GM18909 (cell line): Measurements from ENCODE around the gene RAB11FIP5.
"Not testable (repeated sequence)": the region's sequence is repeated elsewhere in the genome, so short reads cannot be mapped to it uniquely, and the experiment has no call there.

Experiments used
- ATAC-seq: cut with Tn5 transposase; IDR thresholded peaks from one replicate; pipeline ENCODE4 v1.9.1; 2021; ENCODE audit warnings: mild to moderate bottlenecking; ENCODE audit not compliant: unreplicated experiment, poor library complexity

Gene RAB11FIP5

DNA sequence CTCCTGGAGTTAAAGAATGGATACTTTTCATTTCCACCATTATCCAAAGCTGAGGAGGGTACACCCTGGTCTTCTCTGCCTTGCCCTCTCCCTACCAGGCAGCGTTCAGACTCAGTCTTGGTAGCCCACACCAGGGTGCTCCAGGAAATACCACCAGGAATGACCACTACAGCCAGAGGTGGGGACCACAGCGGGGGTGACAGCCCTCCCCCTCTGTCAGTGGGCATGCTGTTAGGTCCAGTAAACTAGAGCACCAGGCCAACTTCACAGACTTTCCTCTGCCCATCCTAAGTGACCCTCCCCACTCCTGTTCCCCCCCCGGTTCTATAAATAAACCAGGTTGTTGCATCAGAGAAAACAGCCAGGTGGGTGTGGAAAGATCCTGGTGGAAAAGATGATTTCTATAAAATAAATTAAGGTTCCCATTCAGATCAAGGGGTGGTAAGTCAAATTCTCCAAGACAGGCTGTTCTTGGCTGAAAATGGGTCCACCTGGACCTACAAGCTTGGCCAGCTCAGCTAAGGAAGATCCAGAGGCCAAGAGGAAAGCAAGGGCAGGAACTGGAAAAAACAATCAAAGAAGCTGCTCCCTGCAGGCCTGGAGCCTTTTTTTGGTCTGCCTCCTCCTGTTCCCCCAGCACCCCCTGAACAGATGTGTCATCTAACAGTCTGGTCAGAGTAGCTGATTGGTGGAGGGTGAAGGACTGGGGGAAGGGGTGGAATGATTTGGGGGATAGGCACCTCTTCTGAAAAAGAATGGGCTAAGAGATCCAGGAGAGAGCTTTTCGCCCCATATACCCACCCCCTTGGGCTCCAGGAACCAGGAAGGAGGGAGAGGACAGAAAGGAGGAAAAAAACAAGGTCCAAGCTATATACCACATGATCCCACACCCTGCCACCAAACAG is 2.3 kb downstream of the RAB11FIP5 start:
- ATAC-seq, result no peak

DNA sequence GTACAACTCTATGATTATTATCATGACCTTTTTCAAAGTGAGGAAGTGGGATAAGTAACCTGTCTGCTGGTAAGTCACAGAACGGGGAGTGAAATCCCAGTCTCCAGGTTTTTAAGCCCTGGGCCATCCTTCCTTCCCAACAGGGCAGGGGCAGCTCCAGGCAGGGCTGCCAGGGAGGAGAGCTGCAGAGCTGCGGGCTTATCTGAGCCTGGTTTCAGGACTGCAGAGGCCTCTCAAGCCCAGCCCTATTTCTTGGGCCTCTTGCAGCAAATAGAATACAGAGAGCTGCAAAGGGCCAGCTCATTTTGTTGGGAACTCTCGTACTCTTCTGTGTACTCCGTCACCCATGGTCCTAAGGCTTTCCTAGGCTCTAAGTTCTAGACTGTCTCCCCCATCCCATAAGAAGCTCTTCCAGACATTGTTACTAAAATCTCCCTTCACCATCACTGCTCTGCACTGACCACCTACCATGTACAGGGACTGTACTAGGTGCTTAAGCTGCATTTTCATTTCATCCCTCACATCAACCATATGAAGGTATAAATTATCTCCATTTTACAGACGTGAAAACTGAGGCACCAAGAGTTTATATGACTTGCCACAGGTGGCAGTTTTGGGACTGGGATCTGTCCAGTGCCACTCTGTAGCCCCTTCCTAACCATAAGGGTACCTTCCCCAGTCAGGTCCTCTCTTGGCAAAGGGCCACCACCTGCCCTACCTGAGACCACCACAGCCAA is 3.1 kb downstream of the RAB11FIP5 start:
- ATAC-seq, result no peak

DNA sequence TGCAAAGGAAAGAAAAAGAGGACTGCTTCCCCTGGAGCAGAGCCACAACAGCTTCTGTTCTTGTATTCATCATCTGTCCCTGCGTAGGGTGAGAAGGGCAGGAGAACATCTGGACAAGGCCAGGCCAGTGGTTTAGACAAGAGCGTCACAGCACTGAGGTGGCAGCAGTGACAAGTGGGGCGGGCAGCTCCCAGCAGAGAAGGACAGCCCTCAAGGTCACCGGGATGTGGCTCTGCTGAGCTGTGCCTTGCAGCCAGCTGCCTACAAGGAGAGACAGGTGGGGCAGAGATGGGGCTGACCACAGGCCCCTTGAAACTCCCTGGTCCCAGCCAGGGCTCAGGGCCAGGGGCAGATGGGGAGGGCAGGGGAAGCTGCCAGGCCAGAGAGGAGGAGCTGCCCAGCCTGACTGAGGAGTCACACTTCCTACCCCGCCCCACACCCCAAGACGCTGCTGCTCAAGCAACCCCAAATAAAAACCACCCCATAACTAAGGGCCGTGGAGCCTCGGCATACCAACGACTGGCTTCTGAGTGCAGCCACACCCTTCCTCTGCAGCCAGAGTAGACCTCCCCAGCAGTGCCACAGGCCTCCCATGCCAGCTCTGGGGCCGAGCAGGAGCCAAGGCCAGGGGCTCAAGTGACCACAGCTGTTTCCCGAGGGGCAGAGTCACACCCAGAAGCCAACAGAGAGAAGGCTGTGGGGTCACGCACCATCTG is 5.4 kb downstream of the RAB11FIP5 start:
- ATAC-seq, result no peak

DNA sequence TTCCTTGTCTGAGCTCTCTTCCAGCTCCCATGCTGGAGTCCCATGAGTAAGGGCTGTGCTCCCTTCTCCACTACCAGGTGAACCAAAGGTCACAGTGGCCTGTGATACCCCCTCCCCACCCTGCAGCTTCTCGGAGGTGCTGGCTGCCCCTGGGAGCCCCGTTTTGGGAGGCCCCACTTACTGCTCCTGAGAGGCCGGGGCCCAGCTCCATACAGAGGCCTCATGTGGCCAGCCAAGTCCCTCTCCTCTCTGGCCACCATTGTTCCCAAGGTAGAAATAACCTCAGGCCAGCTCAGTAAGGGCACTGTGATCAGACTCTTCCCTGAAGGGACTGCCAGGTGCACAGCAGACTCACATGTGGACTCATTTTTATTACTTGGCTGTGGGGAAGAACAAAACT is 6.0 kb downstream of the RAB11FIP5 start:
- ATAC-seq, result no peak

DNA sequence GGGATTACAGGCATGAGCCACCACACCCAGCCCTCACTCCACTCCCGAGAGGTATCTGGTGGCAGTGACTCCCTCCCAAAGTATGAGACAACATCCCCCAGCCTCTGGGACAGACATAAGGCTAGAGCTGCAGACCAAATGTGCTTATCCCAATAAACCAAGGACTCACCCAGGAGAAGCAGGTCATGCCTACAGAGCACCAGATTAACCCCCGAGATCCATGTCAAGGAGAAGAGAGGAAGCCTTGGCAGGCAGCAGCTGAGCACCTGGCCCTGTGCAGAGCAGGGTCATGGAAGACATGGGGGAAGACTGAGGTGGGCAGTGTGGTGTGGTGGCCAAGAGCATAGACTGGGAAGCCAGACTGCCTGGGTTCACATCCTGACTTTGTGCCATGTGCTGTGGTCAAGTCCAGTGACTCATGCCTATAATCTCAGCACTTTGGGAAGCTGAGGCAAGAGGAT is 7.2 kb downstream of the RAB11FIP5 start:
- ATAC-seq, result no peak

DNA sequence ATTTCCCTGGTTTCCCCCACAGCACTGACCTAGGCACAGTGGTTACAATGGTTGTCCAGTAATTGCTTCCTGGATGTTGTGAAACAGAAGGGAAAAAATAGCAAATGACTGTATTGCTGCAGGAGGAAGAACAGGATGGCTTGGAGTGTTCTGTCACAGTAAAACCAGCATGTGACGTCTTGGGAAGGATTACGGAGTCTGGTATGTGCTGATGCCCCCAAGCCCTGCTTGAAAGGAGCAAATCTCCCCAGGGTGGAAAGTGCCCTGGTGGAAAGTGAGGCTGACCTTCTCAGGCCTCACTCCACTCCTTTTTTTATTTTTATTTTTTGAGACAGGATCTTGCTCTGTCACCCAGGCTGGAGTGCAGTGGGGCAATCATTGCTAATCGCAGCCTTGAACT is 7.8 kb downstream of the RAB11FIP5 start:
- no peak for ATAC-seq

DNA sequence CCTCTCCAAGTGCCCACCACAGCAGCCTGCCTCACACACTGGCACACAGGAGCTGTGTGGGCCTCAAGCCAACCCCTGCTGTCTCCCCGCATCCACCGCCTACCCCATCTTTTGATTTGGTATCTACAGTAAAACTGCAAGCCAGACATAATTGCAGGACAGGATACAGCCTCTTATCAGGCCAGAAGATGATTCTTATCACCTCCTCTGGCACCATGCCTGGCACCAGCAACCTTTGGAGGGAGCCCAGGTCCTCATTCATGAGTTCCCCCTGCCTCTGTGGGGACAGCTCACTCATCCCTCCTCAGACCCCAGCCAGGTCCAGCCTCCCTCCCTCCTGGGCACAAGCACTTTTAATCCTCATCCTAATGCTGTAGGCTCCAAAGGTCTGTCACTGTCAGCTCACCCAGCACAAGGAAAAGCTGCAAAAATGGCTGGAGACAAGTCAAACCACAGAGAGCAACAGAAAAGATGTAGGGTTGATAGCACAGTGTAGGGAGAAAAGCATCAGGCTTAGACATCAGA is 9.7 kb downstream of the RAB11FIP5 start:
- no peak for ATAC-seq

DNA sequence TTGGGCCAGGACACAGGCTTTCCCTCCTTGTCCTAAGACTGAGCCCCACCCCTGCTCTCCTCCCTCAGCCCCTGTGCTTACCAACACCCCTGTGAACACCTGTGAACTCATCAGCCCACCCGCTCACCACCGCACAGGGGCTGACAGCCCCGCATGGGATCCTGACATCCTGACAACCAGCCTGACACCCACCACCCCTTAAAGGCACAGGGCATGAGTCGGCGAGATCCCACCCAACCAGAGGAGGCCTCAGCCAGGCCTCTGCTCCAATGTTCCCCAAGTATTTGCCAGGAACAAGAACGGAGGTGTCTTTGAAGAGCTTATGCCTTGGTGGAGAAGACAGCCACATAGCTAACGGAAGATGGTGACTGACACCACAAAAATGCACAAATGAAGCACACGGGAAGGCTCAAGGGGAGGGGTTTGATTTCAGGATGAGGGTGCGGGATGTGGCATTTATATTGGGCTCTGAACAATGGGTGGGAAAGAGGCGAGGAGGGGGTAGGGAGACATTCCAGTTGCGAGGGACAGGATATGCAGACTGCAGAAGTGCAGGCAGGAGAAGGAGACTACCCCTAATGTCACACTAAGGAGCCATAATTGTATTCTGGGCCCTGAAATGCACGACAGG is 11.0 kb downstream of the RAB11FIP5 start:
- ATAC-seq, result no peak

DNA sequence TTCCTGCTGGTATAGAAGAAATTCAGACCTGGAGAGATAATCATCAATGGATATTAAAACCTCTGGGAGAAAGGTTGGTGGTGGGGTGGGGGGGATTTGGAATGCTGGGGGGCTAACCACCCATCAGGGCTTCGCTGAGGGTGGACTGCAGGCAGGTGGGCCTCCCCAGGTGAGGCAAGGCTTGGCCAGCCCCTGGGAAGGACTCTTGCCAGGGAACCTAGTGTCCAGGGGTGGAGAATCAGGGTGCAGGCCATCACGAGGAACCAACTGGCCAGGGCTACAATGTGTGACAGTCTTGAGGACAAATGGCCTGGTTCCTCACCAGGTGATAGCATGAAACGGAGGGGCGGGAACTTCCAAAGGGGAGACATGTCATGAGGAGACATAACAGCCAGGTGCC is 11.8 kb downstream of the RAB11FIP5 start:
- no peak for ATAC-seq

DNA sequence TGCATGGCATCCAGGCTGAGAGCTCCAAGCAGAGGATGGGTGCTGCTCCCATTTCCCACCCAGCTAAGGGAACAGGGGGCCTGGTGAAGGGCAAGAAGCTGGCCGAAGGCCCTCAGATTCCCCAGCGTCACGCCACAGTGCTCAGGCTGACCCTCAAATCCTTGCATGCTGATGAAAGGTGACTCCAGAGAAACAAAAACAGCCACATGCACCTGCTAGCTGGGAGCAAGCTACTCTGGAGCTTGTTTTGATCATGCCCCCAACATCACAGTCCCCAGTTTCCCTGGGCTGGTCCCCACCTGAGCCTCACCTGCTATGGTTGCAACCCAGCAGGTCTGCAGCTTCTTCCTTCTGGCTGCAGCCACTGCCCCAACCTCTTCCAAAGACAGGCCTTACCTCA is 13.3 kb downstream of the RAB11FIP5 start:
- no peak for ATAC-seq

DNA sequence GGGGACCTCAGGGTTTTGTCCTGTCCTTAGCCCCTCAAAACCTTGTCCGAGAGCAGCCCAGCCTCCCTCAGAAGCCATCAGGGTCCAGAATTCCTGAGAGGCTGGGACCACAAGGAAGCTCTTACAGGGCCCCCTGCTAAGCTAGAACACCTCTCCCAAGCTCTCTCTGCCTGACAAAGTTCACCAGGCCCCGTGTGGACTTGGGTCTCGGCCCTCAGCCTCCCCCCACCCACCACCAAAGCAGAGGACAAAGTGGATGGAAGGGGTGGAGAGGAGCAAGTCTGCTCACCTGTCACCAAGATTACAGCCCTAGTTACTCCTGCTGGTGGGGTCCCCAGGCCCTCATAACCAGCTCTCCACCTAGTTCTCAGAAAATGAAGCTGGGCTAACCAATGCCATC is 16.8 kb downstream of the RAB11FIP5 start:
- ATAC-seq, result no peak

DNA sequence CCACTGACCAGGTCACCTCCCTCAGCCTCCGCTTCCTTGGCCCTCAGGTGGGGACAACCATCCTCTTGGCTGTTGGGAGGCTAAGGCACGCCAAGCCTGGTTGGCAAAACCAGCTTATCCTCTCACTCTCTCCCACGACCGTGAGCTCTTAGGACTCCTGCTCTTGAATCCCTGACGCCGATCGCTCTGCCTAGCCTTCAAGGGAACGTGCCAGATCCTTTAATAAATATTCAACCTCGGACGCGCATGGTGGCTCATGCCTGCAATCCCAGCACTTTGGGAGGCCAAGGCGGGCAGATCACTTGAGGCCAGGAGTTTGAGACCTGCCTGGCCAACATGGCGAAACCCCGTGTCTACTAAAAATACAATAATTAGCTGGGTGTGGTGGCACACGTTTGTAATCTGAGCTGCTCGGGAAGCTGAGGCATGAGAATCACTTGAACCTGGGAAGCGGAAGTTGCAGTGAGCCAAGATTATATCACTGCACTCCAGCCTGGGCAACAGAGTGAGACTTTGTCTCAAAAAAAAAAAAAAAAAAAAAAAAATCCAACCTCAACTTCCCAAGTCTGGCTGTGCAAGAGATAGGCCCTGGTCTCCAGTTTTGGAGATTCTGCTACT is 19.0 kb downstream of the RAB11FIP5 start:
- not testable (repeated sequence) for ATAC-seq

DNA sequence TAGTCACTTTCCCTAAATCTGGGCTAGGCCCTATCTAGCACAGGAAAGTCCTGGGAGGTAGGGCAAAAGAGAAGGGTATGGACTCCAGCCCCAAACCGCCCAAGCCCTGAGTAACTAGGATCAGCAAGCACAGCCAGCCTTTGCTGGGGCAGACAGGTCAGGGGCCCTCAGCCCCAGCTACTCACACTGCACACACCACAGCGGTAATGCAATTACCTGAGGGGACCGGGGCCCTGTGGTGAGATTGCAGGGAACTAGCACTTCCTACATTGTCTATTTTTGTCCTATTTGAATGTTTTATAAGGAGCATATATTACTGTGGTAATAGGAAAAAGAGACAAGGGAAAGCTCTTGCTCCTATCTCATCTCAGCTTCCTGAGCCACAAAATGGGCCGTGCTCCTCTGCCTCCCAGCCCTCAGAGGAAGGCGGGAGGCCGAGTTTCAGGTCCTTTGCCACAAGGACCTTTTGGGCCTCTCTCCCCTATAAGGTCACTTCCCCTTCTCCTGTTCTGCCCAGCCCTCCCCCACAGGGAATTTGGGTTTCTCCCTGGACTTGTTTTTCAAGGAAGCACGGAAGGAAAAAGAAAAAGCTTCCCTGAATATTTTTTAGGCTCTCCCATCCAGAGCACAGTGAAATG is 20.5 kb downstream of the RAB11FIP5 start:
- ATAC-seq, result no peak

DNA sequence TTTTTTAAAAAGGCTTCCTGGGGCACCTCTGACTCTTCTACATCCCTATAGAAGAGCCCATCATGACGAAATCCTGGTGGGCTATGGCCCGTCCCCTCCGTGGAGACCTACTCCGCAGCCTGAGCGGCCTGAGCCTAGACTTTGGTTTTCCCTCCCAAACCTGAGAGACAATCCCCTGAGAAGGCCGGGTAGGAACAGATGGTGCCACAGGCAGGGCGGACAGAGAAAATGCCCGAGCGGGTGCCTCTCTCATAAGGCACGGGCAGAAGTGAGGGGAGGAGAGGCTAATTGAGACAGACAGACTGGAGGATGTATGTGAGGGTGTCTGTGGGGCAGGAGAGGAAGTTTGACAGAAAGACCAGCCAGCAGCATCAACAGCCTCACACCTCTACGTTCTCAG is 21.1 kb downstream of the RAB11FIP5 start:
- no peak for ATAC-seq

DNA sequence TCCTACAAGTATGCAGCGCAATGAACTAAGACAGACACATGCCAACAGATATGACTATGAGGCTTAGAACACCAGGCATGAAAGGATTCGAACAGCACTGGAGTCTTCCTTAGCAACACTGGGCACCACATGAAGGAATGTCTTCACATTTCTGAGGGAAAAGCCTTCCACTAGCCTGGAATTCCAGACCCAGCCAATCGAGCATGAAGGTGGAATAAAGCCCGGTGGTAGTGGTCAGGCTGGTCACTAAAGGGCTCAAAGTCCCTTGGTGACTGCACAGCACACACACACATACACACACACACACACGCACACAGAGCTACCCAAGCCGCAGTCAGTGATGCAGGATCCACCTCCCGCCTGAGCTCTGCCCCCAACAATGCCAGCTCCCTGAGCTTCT is 21.6 kb downstream of the RAB11FIP5 start:
- ATAC-seq, result no peak

DNA sequence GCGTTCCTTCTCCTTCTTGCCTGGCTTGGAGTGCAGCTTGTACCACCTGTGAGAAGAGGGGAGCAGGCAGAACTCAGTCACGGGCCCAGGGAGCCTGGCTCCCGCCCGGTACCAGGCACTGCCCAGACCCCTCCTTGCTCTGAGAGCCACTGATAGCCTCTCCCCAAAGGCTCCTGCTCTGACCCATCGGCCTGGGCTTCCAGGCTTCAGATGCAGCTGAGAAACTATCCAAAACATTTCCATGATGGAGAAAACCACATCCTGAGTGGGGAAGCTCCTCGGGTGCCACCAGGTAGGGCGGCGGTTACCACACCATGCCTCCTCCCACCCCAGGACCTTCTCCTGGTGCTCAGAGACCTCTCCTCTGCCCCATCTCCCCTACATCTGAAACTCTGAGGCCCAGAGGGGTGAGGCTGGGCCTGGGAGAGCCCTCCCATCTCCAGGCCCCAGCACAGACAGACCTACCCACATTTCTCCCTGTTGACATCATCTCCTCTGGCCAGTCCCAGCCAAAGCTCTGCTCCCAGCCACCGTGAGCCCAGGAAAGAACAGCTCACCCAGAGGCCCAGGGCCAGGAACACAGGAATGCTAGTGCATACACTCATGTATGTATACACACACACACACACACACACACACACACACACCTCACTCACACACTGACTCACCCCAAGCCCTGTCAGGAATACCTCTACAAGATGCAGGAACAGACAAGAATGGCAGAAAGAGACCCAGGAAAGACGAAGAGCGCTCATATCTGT is 23.3 kb downstream of the RAB11FIP5 start:
- no peak for ATAC-seq

DNA sequence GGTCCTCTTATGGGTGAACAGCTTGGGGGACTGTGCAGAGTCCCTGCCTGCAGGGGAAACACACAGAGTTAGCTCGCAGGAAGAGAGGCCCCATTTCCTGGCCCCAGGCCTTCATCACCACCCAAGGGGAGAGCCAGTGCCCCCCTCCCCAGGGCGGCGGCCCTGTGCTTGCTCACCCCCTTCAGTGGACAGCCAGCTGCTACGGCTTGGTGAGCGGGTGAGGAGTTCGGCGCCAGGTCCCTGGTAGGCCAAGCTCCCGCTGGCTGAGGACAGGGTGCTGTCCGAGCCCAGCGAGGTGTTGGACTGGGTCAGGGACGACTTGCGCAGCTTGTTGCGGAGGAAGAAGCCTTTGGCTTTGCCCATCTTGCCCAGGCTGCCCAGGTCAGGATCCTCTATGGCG is 24.0 kb downstream of the RAB11FIP5 start:
- no peak for ATAC-seq

DNA sequence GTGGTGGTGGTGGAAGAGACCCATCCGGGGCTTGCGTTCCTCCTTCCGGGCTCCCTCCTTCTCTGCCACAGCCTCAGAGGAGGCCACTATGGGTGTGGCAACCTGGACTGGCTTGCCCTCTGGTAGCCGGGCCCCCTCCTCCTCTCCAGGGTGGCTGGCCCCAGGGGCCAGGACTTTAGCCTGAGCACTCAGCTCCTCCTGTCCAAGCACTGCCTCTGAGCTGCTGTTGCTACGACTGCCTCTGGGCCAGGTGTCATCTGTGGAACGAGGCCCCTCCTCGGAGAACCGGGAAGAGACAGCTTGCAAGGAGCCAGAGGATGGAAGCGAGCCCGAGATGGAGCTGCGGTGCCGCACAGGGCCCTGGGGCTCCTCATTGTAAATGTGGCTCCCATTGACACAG is 24.5 kb downstream of the RAB11FIP5 start:
- ATAC-seq, result no peak

DNA sequence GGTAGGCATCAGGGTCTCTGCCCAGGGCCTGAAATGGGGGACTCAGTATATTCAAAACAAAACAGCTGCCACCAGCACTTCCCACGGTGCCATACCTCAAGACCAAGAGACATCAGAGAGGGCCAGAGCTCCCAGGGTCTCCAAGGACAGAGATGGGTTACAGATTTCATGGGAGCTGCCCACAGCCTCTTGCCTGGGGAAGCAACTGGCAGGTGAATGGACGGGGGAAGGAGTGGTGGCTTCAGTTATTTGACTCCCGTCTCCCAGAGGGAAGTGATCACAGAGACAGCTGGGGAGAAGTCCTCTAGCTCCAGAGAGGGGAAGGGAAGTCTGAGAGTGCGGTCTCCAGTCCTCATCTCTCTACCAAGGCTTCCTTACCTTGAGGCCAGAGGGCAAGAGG is 25.4 kb downstream of the RAB11FIP5 start:
- ATAC-seq, result no peak
